HG03575 (cell line): ENCODE data around the gene RAB38.

Source experiments
- ATAC-seq: cut with Tn5 transposase; IDR thresholded peaks from one replicate; pipeline ENCODE4 v1.9.1; 2021; ENCODE audit not compliant: unreplicated experiment, insufficient number of reproducible peaks, low FRiP score; ENCODE audit errors: extremely low read depth

The RAB38 gene

GRCh38 chr11:88114486-88115045 is 60.7 kb downstream of the RAB38 start:
- no peak for ATAC-seq

GRCh38 chr11:88106666-88107065 is 68.6 kb downstream of the RAB38 start:
- no peak for ATAC-seq

- ATAC-seq: no peak
Observed at GRCh38 chr11:88105951-88106350, 69.3 kb downstream of the RAB38 start.

DNA sequence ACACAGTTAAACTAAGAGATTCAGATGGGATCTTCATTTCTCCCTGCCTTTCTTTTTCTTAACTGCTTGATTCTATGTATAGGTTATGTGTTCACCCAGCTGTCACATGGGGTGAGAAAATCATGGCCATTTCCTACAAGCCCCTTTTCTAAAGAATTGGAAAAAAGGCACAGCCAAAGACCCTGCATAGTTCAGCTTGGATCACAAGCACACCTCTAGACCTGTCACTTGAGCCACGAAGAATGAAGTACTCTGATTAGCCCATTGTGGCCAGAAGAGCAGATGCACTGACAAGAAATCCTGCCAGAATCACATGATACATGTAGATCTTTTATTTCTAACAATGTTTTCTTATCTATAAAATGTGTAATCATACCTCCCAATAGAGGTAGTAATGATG is 69.7 kb downstream of the RAB38 start:
- no peak for ATAC-seq

- no peak for ATAC-seq
Observed at GRCh38 chr11:88104408-88104807, 70.8 kb downstream of the RAB38 start.

DNA sequence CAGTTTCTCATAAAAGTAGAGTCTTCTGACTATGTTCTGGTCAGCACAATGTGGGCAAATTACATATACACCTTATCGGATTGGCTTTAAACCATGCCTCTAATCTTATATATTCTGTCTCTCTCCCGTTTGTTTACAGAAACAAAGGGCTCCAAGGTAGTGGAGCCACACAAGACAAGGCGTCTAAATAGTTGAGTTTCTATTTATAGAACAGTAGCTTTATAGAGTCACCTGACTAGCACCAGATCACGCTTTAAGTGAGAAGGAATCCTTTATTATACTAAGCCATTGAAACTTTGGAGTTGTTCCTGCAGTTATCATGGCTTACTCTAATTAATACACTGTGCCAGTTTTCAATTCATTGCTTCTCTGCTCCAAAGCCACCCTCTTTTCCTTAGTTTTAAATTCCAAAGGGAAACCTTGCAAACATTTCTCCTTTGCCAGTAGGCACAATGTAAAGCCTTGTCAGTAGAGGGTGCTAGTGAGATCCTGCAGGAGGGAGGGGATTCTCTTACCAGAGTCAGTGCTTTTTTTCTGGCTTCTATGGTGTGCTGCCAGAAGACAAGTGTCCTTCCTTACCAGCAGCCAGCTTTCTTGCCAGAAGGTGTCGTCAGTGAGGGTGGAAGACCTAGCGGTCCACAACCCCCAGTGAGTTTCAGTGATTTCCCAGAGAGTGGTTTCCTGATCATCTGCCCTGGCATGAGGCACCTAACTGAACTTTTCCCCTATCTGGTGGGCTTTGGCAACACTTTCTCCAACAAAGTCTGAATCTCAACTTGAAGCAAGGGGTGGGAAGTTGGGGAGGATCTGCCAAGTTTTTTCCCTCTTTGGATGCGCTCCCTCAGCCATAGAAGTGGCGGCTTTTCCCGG is 71.7 kb downstream of the RAB38 start:
- ATAC-seq: peak; percentile 74

- no peak for ATAC-seq
Observed at GRCh38 chr11:88102598-88102934, 72.7 kb downstream of the RAB38 start.

DNA sequence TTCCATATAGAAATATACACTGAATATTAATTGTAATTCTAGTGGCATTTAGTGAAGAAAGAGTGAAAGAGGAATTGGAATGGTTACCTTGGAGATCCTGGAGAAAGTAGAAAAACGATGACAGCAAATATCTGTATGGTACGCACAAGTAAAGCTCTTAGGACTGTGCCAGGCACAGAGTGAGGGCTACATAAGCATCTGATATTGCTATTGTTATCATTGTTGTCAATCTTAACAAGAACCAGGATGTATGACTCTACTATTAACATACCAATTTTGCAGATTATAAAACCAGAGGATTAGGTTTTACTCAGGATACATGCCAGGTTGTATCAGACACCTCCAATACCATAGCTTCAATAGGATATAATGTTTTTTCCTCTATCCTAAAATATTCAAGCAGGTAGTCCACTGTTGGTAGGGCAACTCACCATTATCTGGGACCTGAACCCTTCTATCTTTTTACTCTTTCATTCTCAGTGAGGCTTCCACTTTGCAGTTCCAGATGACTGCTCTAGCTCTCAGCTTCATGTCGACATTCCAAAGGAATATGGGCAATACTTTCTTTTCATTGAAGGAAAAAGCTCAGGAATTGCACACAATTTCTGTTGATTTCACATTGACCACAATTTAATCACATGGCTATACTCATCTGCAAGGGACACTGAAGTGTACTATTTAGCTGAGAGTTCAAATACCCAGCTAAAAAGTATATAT is 73.2 kb downstream of the RAB38 start:
- ATAC-seq: no peak

GRCh38 chr11:88100151-88100550 is 75.1 kb downstream of the RAB38 start:
- ATAC-seq: no peak

DNA sequence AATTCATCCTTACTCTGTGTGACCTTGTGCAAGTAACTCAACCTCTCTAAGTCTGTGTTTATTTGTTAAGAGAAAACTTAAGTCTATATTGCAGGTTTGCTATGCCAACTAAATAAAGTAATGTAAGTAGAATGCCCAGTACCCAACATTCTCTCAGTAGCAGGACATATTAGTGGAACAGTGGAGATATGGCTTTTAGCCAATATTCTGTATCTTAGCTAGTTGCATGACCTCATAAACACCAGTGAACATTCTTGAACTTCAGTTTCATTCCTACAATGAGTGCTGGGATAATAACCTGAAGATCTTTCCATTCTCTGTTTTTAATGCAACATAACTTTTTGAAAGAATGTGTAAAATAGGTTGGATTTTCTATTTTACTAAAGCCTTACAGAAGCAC is 77.0 kb downstream of the RAB38 start:
- ATAC-seq: no peak

GRCh38 chr11:88089134-88089533 is 86.1 kb downstream of the RAB38 start:
- no peak for ATAC-seq

GRCh38 chr11:88087337-88087736 is 87.9 kb downstream of the RAB38 start:
- ATAC-seq: no peak

- no peak for ATAC-seq
Observed at GRCh38 chr11:88086297-88086696, 88.9 kb downstream of the RAB38 start.

GRCh38 chr11:88070437-88070836 is 104.8 kb downstream of the RAB38 start:
- no peak for ATAC-seq

DNA sequence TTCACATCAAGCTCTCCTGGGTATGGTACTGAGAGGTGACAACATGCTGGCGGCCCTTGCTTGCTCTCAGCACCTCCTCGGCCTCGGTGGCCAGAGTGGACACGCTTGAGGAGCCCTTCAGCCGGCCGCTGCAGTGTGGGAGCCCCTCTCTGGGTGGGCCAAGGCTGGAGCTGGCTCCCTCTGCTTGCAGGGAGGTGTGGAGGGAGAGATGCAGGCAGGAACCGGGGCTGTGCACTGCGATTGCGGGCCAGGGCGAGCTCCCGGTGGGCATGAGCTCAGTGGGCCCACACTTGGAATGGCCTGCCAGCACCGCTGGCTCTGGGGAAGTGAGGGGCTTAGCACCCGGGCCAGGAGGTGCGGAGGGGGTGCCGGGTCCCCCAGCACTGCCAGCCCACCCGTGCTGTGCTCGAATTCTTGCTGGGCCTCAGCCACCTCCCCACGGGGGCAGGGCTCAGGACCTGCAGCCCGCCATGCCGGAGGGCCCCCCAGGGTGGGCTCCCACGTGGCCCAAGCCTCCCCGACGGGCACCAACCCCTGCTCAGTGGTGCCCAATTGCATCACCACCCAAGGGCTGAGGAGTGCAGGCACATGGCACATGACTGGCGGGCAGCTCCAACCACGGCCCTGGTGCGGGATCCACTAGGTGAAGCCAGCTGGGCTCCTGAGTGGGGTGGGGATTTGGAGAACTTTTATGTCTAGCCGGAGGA is 106.2 kb downstream of the RAB38 start:
- ATAC-seq: no peak

DNA sequence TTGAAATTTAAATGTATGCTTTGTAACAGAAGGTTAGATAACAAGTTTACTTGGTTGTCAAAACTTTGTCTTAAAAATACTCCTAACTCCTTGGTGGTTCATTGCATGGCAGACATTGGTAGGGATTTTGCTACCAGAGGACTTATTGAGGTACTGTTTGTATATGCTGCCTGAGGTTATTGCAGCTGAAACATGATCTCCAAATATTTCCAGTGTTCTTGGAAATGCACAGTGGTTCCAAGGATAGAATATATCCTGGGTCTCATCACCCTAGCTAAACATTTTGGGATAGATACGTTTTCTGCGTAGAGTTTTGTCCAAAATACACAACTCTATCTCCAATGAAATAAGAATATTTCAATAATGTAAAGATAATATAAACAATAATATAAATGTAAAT is 109.2 kb downstream of the RAB38 start:
- no peak for ATAC-seq

GRCh38 chr11:88064097-88064705 is 111.0 kb downstream of the RAB38 start:
- no peak for ATAC-seq
